GM12865 (cell line): ENCODE data around the gene ERC2.
A peak's percentile ranks its signal among the peaks of the same experiment; 100 is the strongest.

ENCODE experiments used
- DNase-seq: peaks from one replicate; pipeline ENCODE4 v3.0.0; 2010; ENCODE audit warnings: low read depth
- H3K4me3 ChIP-seq: 2 replicates; pipeline ENCODE4 v1.5.1; 2011; ENCODE audit warnings: mild to moderate bottlenecking, low read depth, low read length, control low read depth
- CTCF ChIP-seq: IDR thresholded peaks from 2 replicates; pipeline ENCODE4 v1.5.1; 2011; ENCODE audit warnings: low read length, control low read depth, low read depth, inconsistent platforms; ENCODE audit not compliant: insufficient read depth; ENCODE audit errors: missing control alignments

Gene ERC2

GRCh38 chr3:55631766-55632331 lies 836.4 kb downstream of the ERC2 start:
- no peak for DNase-seq
- no peak overlapping the region for H3K4me3 ChIP-seq
- no peak for TF ChIP-seq CTCF

DNA sequence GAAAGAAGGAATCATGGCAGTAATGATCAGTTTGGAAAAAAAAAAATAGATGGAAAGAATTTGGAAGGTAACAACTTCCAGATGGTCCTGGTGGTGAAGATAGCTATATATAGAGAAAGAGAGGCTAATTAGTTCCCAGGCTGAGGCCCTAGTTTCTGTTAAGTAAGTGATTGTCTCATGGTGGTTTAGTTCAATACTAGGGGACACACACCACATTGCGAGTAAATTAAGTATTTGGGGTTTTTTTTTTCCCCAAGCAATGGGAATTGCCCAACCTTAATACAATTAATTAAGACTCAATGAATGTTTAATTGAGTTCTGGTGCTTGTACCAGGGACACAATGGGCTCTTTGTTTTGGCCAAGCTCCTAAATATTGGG lies 837.4 kb downstream of the ERC2 start:
- no peak overlapping the region for H3K4me3 ChIP-seq
- no peak for DNase-seq
- TF ChIP-seq CTCF, result no peak

DNA sequence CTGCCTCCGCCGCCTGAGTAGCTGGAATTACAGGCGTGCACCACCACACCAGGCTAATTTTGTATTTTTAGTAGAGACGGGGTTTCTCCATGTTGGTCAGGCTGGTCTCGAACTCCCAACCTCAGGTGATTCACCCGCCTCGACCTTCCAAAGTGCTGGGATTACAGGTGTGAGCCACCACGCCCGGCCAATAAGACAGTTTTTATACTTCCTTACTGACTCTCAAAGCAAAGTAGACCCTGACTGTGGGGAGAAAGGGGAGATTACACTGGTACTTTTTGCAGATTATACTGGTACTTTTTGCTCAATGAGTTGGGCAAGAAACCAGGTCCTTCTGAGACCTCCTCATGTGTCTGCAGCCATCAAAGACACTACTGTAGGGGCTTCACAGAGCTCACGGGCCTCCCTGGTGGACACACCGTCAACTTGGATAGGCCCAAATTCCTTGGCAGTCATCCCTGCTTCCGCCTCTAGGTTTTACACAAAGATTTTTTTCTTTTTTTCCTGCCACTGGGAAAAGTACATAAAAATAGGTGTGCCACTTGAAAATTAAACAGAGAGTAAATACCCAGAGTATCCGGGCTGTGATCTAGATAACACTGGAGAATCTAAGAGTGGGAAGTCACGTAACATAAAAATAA lies 837.9 kb downstream of the ERC2 start:
- no peak for DNase-seq
- no peak overlapping the region for H3K4me3 ChIP-seq
- no peak for TF ChIP-seq CTCF

DNA sequence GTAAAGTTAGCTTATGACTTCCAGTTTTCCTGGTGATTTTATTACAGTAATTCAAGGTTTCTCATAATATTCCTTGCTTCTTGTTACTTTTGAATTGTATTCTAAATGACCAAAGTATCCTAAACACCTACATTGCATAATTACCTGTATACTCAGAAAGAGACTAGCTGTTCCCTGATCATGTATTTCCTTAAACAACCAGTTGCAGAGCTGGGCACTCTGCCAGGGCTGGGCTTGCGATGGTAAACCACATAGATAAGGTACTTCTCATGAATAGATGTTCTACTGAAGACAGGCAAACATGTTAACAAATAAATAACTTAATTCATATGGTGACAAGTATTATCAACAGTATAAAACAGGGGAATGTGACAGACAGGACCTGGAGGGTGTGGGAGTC lies 838.8 kb downstream of the ERC2 start:
- no peak overlapping the region for H3K4me3 ChIP-seq
- no peak for TF ChIP-seq CTCF
- no peak for DNase-seq

GRCh38 chr3:55626279-55626665 lies 842.0 kb downstream of the ERC2 start:
- no peak overlapping the region for H3K4me3 ChIP-seq
- no peak for TF ChIP-seq CTCF
- DNase-seq, result no peak

GRCh38 chr3:55624238-55624637 lies 844.0 kb downstream of the ERC2 start:
- H3K4me3 ChIP-seq, result no peak overlapping the region
- peak; percentile 67 for DNase-seq
- TF ChIP-seq CTCF, result peak; percentile 7

- no peak overlapping the region for H3K4me3 ChIP-seq
- no peak for DNase-seq
- TF ChIP-seq CTCF, result no peak
Observed at GRCh38 chr3:55623786-55624185, 844.5 kb downstream of the ERC2 start.
